HG03103 (cell line): ENCODE results near the gene TCFL5.

ENCODE experiments used
- ATAC-seq: cut with Tn5 transposase; IDR thresholded peaks from one replicate; pipeline ENCODE4 v1.9.1; 2021; ENCODE audit warnings: low read depth; ENCODE audit not compliant: unreplicated experiment

The TCFL5 gene

GRCh38 chr20:62896526-62896925, 34.9 kb upstream of the TCFL5 start:
- no peak for ATAC-seq

GRCh38 chr20:62895539-62895938, 33.9 kb upstream of the TCFL5 start:
- ATAC-seq = no peak

- no peak for ATAC-seq
Observed at GRCh38 chr20:62894261-62894660, 32.6 kb upstream of the TCFL5 start.

- no peak for ATAC-seq
Observed at GRCh38 chr20:62893700-62894099, 32.1 kb upstream of the TCFL5 start.

- no peak for ATAC-seq
Observed at GRCh38 chr20:62892348-62893304, 31.0 kb upstream of the TCFL5 start.

DNA sequence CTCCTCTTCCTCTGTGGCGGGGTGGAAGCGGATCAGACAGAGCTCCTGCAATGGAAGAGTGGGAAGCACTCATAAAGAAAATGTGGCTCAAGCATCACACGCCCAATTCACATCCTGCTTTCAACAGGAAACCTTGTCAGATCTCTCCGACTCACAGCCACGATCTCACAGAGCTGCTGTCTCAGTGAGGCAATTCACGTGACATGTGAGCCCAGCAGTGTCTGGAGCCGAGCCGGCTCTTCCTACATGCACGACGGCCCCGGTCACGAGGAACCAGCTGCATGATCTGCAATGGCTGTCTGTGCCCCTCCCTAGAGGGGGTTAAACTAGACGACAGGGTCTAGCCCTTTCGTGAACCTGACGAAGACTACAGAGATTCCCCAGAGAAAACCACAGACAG, 29.5 kb upstream of the TCFL5 start:
- ATAC-seq = no peak

DNA sequence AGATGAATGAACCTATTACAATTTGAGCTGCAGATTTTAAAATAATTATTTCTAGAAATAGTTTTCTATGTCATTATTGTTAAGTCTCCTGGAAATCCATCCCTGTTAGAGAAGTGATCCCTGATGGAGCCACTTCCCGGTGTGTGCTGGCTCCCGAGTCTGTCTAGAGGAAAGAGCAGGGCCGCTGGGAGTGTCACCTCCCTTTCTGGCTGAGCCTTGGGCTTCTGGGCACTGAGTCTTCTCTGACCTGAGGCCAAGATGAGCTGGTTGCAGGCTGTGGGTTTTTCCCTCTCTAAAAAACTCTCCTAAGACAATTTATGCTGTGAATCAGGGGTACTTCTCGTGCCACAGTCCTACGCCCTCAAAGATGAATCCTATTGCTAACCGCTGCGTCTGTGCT, 28.8 kb upstream of the TCFL5 start:
- no peak for ATAC-seq

DNA sequence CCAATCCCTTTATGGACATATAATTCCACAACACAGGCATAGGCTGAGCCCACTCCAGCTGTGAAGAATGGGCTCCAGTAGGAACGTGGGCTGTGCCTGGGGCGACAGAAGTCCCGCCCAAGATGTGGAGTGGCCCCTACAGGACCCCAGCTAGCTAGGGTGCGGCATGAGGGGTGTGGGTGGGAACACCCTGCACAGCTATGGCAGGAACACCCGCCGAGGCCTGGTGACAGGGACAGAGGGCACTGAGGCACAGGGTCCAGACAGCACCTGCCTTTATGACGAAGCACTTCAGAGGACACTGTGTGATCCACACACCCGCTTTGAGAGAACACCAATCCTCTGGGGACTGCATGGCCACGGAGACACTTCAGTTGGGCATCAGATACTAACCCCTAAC, 28.2 kb upstream of the TCFL5 start:
- ATAC-seq = no peak

GRCh38 chr20:62889411-62889810, 27.8 kb upstream of the TCFL5 start:
- ATAC-seq = no peak

GRCh38 chr20:62888910-62889309, 27.3 kb upstream of the TCFL5 start:
- no peak for ATAC-seq

GRCh38 chr20:62888406-62888805, 26.8 kb upstream of the TCFL5 start:
- no peak for ATAC-seq

- ATAC-seq = no peak
Observed at GRCh38 chr20:62887860-62888239, 26.2 kb upstream of the TCFL5 start.

- ATAC-seq = no peak
Observed at GRCh38 chr20:62887152-62887859, 25.7 kb upstream of the TCFL5 start.

GRCh38 chr20:62886709-62887058, 25.1 kb upstream of the TCFL5 start:
- no peak for ATAC-seq

DNA sequence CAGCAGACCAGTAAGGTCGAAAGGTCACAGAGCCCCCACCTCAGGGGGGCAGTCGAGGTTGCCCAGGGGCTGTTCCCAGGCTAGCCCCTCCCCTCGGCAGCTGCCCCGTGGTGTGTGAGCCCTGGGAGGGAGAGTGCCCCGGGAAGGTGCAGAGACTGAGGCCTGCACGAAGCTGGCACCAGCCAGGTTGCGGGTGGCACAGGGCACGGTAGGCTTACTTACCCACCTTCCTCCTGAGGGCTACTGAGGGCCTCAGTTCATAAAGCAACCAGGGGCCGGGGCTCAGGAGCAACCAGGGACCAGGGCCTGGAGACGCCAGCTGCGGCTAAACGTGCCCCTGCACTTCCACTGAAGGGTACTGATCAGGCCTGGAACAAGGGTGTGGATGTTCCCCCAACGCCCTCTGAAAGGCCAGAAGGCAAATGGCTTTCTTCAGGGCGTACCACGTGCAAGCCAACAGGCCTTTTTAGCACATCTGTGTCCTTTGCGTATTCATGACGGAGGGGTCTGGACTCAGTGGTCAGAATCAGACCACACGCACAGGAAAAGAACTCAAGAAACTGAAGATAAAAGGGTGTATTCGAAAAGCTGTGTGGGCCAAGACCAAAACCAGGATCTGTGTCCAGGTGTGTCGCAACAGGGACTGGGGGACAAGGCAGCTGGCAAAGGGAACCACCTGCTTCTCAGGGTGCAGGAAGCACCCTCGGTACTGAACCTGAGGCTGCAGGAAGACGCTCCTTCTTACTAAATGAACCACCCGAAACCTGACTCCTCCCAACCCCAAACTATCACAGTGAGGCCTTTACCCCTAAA, 24.5 kb upstream of the TCFL5 start:
- no peak for ATAC-seq

DNA sequence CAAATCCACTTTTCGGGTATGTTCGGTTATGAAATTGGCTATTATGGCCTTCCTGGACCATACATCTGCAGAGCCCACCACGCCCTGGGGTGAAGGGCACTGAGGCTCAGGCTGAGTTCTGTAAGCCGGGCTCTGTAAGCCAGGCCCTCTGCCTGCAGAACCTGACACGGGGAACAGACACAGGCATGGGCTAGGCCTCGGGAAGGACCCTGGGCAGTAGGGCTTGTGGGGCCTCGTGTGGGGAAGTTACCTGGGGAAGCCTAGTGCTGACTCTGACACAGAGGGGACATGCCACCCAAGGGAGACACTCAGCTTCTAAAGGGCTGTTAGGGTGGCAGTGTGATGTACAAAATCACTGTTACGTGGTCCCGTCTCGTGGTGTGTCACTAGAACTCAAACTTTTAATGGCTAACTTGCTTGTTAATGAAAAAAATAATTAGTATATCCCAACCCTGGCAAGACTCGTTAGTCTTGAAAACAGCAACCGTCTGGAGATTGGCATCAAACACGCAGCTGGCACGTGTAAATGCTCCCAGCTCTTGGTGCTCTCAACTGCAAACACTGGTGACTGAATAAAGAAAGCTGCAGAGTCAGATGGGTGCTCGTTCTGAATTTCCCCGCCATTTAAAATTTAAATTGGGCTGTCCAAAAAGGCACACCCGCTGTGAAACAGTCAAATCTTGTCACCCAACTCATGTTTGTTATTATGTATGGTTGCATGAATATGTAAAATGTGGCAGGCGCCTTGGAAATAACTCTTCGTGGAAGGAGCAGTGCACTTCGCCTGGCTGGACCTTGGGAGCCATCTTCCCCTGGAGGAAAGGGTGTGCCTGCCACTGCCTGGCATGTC, 23.6 kb upstream of the TCFL5 start:
- ATAC-seq = no peak

GRCh38 chr20:62884556-62884955, 22.9 kb upstream of the TCFL5 start:
- no peak for ATAC-seq

GRCh38 chr20:62882426-62882825, 20.8 kb upstream of the TCFL5 start:
- ATAC-seq = no peak

DNA sequence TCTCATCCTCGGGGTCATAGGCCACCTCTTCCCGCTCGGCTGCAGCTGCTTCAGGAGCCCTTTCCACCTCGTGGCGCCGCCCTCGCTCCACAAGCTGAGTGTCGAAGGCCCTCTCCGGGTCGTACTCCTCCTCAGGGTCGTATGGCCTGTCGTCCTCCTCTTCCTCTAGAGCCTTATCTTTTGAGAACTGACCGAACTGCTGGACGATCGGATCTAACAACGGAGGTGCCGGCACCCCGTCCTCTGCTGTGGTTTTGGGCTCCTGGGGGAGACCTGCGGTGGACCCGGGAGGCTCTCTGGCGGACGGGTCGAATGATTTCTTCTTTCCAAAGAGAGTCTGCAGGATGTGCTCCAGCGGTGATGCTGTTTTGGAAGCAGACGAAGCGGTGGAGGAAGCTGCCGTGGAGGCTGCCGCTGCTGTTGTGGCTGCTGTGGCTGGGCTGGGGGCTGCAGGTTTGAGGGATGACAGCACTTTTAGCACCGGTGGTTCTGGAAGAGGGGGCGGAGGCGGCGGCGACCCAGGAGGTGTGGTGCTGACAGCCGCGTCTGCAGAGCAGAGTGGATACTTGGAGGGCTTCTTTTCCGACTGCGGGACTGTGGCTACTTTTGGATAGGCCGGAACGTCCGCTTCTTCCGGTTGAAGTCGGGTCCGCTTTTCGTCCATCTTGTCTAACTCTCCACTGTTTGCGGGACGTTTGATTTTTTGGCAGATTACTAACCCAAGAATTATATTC, 20.2 kb upstream of the TCFL5 start:
- ATAC-seq = no peak
